ENCODE data around the gene TSKU.

Gene TSKU

GRCh38 chr11:76738618-76739240 lies 44.4 kb upstream of the TSKU start:
- no peak overlapping the region for H3K27ac ChIP-seq
- TF ChIP-seq CTCF (conservative IDR thresholded peaks at IDR 0.05), result no peak
- no peak for TF ChIP-seq ZFX (IDR thresholded peaks at IDR 0.05)

- TF ChIP-seq ZFX (IDR thresholded peaks at IDR 0.05), result no peak
- no peak for TF ChIP-seq CTCF (conservative IDR thresholded peaks at IDR 0.05)
Measured at GRCh38 chr11:76739798-76740197, 43.4 kb upstream of the TSKU start.

GRCh38 chr11:76740772-76741171 lies 42.4 kb upstream of the TSKU start:
- no peak overlapping the region for H3K27ac ChIP-seq
- TF ChIP-seq ZFX (IDR thresholded peaks at IDR 0.05) (no peak), CTCF (conservative IDR thresholded peaks at IDR 0.05) (no peak)

More at GRCh38 chr11:76739798-76740197, 43.4 kb upstream of the TSKU start:
- no peak overlapping the region for H3K27ac ChIP-seq

GRCh38 chr11:76742902-76743301 lies 40.3 kb upstream of the TSKU start:
- no peak overlapping the region for H3K27ac ChIP-seq
- TF ChIP-seq ZFX (IDR thresholded peaks at IDR 0.05), result no peak
- TF ChIP-seq CTCF (conservative IDR thresholded peaks at IDR 0.05), result no peak

GRCh38 chr11:76744186-76745043 lies 38.7 kb upstream of the TSKU start:
- TF ChIP-seq ZFX (IDR thresholded peaks at IDR 0.05) (no peak), CTCF (conservative IDR thresholded peaks at IDR 0.05) (no peak)
- H3K27ac ChIP-seq, result no peak overlapping the region

DNA sequence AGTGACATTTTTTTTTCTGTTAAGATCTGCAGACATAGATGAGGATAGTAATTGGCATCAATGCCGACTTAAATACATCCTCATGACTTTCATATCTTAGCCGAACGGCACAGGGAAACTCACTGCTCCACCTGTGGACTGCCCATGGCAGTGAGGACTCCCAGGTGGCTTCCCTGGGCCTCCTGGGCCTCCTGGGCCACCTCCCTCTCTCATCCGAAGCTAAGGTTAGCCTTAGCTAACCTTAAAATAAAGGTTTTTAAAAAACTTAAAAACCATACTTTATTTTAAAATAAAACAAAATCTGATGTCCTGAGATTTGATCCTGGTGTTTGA lies 38.1 kb upstream of the TSKU start:
- no peak for TF ChIP-seq ZFX (IDR thresholded peaks at IDR 0.05)
- TF ChIP-seq CTCF (conservative IDR thresholded peaks at IDR 0.05), result no peak
- H3K27ac ChIP-seq, result no peak overlapping the region

DNA sequence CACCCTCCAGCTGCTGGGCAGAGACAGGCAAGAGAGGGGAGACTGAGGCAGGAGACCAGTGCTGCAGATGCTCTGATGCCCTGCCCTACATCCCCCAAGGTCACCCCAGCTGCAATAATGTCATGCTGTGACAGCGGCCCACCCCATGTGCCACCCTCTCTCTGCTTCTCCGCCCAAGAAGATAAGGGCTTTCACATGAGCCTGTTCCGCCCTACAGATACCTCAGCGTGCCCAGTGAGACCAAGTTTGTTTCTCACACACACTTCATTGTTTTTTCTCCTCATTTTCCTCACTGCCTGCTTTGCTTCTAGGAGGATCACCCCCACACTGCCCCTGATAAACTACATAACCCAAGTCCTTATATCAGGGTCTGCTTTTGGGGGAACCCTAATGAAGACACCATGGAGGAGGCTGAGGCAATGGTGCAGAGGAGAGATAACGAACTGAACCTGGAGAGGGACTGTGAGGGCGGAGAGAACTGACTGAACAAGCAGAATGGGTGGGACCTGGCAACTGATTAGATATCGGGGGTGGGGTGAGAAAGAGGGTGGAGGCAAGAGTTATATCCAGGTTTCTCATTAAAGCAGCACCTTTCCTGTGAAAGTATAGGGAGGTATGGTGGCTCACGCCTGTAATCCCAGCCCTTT lies 37.5 kb upstream of the TSKU start:
- no peak for TF ChIP-seq ZFX (IDR thresholded peaks at IDR 0.05)
- no peak overlapping the region for H3K27ac ChIP-seq
